ENCODE results near the gene HUS1.
A peak's percentile ranks its signal among the peaks of the same experiment; 100 is the strongest.

Gene HUS1

GRCh38 chr7:47978790-47979144 is 648 bp downstream of the HUS1 start:
- DNase-seq = no peak

- no peak for DNase-seq
Measured at GRCh38 chr7:47973739-47974138, 5.7 kb downstream of the HUS1 start.

- DNase-seq = no peak
Measured at GRCh38 chr7:47970761-47971160, 8.7 kb downstream of the HUS1 start.

GRCh38 chr7:47968847-47969774 is 10.3 kb downstream of the HUS1 start:
- DNase-seq = peak; percentile 13 to 33 (median 18)

GRCh38 chr7:47967708-47968107 is 11.7 kb downstream of the HUS1 start:
- DNase-seq = no peak

- no peak for DNase-seq
Measured at GRCh38 chr7:47967123-47967522, 12.3 kb downstream of the HUS1 start.

GRCh38 chr7:47965456-47965855 is 14.0 kb downstream of the HUS1 start:
- no peak for DNase-seq

GRCh38 chr7:47962262-47962661 is 17.2 kb downstream of the HUS1 start:
- no peak for DNase-seq

GRCh38 chr7:47957156-47957555 is 22.3 kb downstream of the HUS1 start:
- DNase-seq = no peak

- no peak for DNase-seq
Measured at GRCh38 chr7:47956220-47956619, 23.2 kb downstream of the HUS1 start.

- no peak for DNase-seq
Measured at GRCh38 chr7:47954231-47954911, 25.0 kb downstream of the HUS1 start.

GRCh38 chr7:47953822-47954221 is 25.6 kb downstream of the HUS1 start:
- no peak for DNase-seq

- no peak for DNase-seq
Measured at GRCh38 chr7:47952224-47952623, 27.2 kb downstream of the HUS1 start.

- no peak for DNase-seq
Measured at GRCh38 chr7:47951374-47951773, 28.0 kb downstream of the HUS1 start.

GRCh38 chr7:47950714-47951113 is 28.7 kb downstream of the HUS1 start:
- DNase-seq = no peak

GRCh38 chr7:47949703-47950102 is 29.7 kb downstream of the HUS1 start:
- DNase-seq = no peak

GRCh38 chr7:47948141-47948790 is 31.1 kb downstream of the HUS1 start, which contains the start of gene PKD1L1:
TSS of gene PKD1L1 (minus strand) at chr7:47948466. CDS start at chr7:47948440, 26 bp downstream.
- DNase-seq = no peak

- no peak for DNase-seq
Measured at GRCh38 chr7:47947355-47947749, 32.1 kb downstream of the HUS1 start.

- no peak for DNase-seq
Measured at GRCh38 chr7:47946581-47947354, 32.6 kb downstream of the HUS1 start.

- peak; percentile 44 to 73 (median 58) for DNase-seq
Measured at GRCh38 chr7:47945261-47946015, 34.0 kb downstream of the HUS1 start.

GRCh38 chr7:47944536-47945260 is 34.7 kb downstream of the HUS1 start:
- DNase-seq = no peak
